ENCODE data around the gene HAPSTR1. TPM values are rescaled to one million over a fixed set of nuclear protein-coding genes. Genes with fewer than 3 reads are reported as not detected.

The HAPSTR1 gene
- total RNA-seq, 3 donors from 2014 or later = 55.8 to 69.8 (median 56.0) TPM

GRCh38 chr16:9113707-9114106 is 22.3 kb downstream of the HAPSTR1 start:
- no peak for TF ChIP-seq CTCF (IDR thresholded peaks at IDR 0.05)
- H3K9me3 ChIP-seq = no peaks in the 10 kb centered on the region
- no peaks in the 10 kb centered on the region for H3K36me3 ChIP-seq (ENCODE audit: low read depth)
- ATAC-seq (no peak), DNase-seq (no peak)
- no peak overlapping the region for H3K4me3 ChIP-seq
- intact Hi-C loops (cut with DNase I, micrococcal nuclease) = no loop called here
- peaks cover 35% of the 10 kb centered on the region for H3K4me1 ChIP-seq (ENCODE audit: low read depth)

- ATAC-seq (no peak), DNase-seq (no peak)
- H3K4me3 ChIP-seq = no peak overlapping the region
- peaks cover 1% of the 10 kb centered on the region for H3K36me3 ChIP-seq (ENCODE audit: low read depth)
- no peak for TF ChIP-seq CTCF (IDR thresholded peaks at IDR 0.05)
- no peaks in the 10 kb centered on the region for H3K9me3 ChIP-seq
- intact Hi-C loops (cut with DNase I, micrococcal nuclease) = no loop called here
- H3K4me1 ChIP-seq (ENCODE audit: low read depth) = peaks cover 31% of the 10 kb centered on the region
Observed at GRCh38 chr16:9114112-9114511, 22.7 kb downstream of the HAPSTR1 start.

GRCh38 chr16:9114842-9115241 is 23.4 kb downstream of the HAPSTR1 start:
- intact Hi-C loops (cut with DNase I, micrococcal nuclease) = no loop called here

GRCh38 chr16:9115277-9115676 is 23.8 kb downstream of the HAPSTR1 start:
- H3K36me3 ChIP-seq (ENCODE audit: low read depth) = peaks cover 4% of the 10 kb centered on the region
- peaks cover 24% of the 10 kb centered on the region for H3K4me1 ChIP-seq (ENCODE audit: low read depth)
- DNase-seq (no peak), ATAC-seq (no peak)
- intact Hi-C loops (cut with DNase I, micrococcal nuclease) = no loop called here
- no peaks in the 10 kb centered on the region for H3K9me3 ChIP-seq
- TF ChIP-seq CTCF (IDR thresholded peaks at IDR 0.05) = no peak
- H3K4me3 ChIP-seq = no peak overlapping the region

More at GRCh38 chr16:9114842-9115241, 23.4 kb downstream of the HAPSTR1 start:
- peaks cover 4% of the 10 kb centered on the region for H3K36me3 ChIP-seq (ENCODE audit: low read depth)
- no peaks in the 10 kb centered on the region for H3K9me3 ChIP-seq
- no peak overlapping the region for H3K4me3 ChIP-seq
- ATAC-seq = no peak
- TF ChIP-seq CTCF (IDR thresholded peaks at IDR 0.05) = no peak
- no peak for DNase-seq
- peaks cover 24% of the 10 kb centered on the region for H3K4me1 ChIP-seq (ENCODE audit: low read depth)

- peaks cover 15% of the 10 kb centered on the region for H3K4me1 ChIP-seq (ENCODE audit: low read depth)
- no peak for ATAC-seq
Observed at GRCh38 chr16:9116141-9116540, 24.7 kb downstream of the HAPSTR1 start.

More at GRCh38 chr16:9116141-9116540, 24.7 kb downstream of the HAPSTR1 start:
- DNase-seq = no peak
- no peak for TF ChIP-seq CTCF (IDR thresholded peaks at IDR 0.05)
- H3K4me3 ChIP-seq = no peak overlapping the region
- intact Hi-C loops (cut with DNase I, micrococcal nuclease) = no loop called here
- peaks cover 4% of the 10 kb centered on the region for H3K36me3 ChIP-seq (ENCODE audit: low read depth)
- H3K9me3 ChIP-seq = no peaks in the 10 kb centered on the region

Measured in mucosa of descending colon (tissue), 3 donors.